Measurements from ENCODE around the gene GUK1.

GUK1 gene

GRCh38 chr1:228139931-228140723 is at the start of gene GUK1:
TSS of gene GUK1 (plus strand) at chr1:228140279. CDS start at chr1:228140303, 24 bp downstream.
- DNase-seq = peak; percentile 97

GRCh38 chr1:228090613-228091081 is 49.4 kb upstream of the GUK1 start:
- no peak for DNase-seq

DNA sequence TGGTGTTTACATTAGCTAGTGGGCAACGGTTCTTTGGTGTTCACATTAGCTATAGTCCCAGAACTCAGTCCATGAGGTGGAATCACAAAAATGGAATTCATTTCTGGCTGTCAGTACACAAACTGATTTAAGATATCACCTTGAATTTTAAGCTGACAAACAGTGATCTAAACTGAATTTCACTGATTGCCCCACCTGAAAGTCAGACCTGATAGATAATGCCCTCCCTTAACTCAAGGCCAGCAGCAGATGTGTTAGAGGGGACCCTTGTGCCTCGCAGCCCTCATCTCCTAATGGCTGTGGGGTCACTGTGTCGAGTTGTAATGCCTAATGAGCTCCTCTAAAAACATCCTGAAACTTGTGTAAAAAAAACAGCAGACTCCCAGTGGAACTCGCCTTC is 49.0 kb upstream of the GUK1 start:
- no peak for DNase-seq

DNA sequence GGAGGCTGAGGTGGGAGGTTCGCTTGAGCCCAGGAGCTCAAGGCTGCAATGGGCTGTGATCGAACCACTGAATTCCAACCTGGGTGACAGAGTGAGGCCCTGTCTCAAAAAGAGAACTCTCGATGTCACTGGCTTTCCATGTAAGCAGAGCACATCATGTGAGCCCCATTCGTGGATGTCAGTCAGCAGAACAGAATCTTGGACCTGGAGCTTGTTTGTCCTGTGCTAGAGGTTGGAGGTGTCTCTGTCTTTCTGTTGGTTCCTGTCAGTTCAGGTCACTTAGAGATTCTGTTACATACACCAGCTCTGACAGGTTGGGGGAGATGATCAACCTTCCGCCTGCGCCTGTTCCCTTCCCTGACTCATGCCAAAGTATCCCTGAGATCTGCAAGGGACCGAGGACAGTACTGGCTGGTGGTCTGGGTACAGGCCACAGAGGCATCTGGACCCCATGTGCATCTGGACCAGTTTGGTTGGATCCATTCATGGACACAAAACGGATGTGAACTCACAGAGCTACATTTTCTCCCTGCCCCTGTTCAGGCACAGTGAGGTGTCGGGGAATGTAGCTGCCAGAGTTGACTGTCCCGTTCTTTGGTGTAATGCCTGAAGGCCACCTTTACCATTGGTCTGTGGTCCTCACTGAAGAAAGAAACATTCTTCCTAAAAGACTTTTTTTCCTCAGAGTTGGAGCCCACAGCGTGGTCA is 47.6 kb upstream of the GUK1 start:
- no peak for DNase-seq

DNA sequence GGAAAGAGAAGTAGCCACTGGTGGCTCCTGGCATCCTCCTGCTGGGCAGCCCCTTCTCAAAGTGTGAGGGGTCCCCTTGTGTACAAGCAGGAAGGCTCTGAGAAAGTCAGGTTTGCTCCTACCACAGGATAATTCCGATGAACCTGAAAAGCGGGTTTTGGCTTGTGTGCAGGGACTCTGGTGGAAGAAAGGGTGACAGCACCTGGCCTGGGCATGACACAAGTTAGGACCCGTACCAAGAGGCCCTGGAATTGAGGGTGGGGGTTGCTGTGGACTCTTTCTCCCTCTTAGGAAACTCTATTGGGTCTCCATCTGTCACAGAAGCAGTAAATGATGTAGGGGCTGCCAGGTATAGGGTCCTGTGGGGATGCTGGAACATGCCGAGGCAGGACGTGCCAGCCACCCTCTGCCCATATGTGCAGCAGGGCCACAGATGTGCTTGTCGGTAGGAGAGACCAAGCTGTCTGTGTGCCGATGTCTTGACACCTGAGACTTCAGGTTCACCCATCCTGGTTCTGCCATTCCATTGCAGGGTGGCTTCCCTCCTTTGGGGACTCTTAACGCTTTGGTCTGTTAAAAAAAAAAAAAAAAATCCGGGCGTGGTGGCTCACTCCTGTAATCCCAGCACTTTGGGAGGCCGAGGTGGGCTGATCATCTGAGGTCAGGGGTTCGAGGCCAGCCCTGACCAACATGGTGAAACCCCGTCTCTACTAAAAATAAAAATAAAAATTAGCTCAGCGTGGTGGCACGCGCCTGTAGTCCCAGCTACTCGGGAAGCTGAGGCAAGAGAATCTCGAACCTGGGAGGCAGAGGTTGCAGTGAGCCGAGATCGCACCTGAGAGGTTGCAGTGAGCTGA is 46.8 kb upstream of the GUK1 start:
- DNase-seq = no peak

DNA sequence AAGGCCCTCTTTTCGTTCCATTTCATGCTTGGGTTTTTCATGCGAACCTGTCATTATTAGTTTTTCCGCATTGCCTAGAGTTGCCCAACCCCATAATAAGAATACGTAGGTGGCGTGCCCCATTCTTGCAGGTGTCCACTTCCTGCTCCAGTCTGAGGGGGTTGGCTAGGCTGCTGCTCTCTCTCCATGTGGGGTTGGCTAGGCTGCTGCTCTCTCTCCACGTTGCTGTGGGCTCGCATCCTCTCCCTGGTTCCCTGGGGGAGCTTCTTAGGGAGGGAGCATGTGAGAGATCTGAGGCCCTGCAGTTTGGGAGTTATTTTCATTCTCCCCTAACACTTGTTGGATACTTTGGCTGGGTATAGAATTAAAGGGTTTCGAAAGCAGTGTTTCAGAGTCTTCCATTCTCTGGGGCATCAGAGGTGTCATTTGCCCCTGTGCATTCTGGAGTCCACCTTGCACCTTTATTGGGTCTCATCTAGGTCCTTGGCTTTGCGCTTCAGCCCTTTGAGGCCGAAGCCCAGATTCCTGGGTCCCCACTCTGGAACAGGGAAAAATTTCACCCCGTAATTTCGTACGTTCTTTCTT is 45.6 kb upstream of the GUK1 start:
- DNase-seq = no peak

DNA sequence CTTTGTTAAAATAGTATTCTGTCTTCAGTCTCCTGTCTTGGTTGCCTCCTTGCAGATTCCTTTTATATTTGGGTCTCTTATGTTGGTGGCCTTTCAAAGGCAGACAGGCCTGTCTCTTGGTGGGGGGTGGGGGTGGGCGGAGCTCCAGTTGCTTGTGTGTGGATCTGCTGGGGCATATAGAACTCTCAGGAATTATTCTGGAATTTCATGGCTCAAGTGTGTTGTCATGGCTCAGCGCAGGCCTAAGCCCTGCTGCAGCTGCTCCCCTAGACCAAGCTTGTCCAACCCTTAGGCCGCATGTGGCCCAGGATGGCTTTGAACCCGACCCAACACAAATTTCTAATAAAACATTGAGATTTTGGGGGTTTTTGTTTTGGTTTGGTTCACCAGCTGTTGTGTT is 44.9 kb upstream of the GUK1 start:
- DNase-seq = no peak

GRCh38 chr1:228095938-228096337 is 44.1 kb upstream of the GUK1 start:
- DNase-seq = no peak

GRCh38 chr1:228096416-228097332 is 43.4 kb upstream of the GUK1 start:
- DNase-seq = no peak

DNA sequence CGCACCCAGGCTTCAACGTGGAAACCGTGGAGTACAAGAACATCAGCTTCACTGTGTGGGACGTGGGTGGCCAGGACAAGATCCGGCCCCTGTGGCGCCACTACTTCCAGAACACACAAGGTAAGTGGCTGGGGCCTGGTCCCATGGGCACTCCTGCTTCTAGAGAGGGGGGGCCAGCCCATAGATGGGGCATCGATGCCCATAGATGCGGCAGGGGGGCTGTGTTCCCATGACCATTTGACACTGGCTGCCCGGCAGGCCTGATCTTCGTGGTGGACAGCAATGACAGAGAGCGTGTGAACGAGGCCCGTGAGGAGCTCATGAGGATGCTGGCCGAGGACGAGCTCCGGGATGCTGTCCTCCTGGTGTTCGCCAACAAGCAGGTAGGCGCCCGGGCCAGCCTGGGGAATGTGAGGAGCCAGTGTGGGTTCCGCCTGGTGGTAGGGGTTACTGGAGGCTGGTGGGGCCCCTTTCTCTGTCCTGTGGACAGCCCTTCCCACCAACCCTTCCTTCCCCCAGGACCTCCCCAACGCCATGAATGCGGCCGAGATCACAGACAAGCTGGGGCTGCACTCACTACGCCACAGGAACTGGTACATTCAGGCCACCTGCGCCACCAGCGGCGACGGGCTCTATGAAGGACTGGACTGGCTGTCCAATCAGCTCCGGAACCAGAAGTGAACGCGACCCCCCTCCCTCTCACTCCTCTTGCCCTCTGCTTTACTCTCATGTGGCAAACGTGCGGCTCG is 42.6 kb upstream of the GUK1 start:
- no peak for DNase-seq

DNA sequence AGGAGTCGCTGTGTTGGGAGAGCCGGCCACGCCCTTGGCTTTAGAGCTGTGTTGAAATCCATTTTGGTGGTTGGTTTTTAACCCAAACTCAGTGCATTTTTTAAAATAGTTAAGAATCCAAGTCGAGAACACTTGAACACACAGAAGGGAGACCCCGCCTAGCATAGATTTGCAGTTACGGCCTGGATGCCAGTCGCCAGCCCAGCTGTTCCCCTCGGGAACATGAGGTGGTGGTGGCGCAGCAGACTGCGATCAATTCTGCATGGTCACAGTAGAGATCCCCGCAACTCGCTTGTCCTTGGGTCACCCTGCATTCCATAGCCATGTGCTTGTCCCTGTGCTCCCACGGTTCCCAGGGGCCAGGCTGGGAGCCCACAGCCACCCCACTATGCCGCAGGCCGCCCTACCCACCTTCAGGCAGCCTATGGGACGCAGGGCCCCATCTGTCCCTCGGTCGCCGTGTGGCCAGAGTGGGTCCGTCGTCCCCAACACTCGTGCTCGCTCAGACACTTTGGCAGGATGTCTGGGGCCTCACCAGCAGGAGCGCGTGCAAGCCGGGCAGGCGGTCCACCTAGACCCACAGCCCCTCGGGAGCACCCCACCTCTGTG is 41.7 kb upstream of the GUK1 start:
- DNase-seq = no peak

DNA sequence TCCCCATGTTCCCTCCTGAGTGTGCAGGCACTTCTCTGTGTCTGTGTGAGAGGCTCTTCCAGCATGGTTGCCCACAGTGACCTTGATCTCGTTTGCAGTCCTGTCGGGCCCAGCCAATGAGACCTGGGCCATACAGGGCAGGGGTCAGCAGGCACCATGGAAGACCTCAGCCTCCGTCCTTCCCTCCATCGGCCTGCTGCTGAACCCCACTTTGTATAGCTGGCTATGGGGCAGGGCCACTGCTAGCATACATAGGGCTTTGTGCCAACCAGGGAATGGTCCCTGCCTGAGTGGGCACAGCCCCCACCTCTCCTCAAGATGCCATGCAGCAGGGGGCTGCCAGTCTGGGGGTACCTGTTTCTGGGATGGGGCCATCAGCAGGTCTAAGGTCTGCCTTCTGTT is 40.7 kb upstream of the GUK1 start:
- no peak for DNase-seq

DNA sequence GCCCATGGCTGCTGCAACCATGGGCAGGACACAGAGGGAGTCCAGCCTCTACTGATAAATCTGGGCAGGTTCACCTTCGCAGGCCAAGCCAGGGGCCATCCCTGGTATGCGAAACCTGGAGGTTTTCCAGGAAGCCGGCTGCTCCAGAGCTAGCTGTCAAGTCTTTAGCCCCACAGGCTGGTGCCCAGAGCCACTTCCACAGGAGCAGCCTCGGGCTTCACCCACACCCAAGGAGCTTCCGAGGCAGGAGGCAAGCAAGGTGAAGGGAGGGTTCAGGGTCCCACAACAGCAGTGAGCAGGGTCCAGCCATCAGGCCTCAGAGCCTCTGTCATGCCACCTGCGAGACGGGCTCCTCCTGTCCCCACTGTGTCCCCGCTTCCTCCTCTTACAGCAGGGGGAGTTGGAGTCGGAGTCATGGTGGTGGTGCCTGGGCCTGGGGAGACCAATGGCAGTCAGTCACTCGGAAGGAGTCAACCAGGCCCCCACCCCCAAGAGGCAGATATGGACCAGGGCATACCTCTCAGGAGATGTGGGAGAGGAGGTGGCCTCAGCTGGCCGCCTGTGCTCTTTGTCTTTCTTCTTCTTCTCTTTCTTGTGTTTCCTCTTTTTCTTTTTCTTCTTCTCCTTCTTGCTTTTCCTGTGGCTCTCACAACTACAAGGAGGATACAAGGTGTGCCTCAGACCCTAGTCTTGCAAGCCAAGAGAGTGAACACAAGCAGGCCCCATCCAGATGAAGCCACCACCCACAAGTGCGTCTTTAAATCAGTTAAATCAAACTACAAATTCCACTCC is 39.1 kb upstream of the GUK1 start:
- no peak for DNase-seq

DNA sequence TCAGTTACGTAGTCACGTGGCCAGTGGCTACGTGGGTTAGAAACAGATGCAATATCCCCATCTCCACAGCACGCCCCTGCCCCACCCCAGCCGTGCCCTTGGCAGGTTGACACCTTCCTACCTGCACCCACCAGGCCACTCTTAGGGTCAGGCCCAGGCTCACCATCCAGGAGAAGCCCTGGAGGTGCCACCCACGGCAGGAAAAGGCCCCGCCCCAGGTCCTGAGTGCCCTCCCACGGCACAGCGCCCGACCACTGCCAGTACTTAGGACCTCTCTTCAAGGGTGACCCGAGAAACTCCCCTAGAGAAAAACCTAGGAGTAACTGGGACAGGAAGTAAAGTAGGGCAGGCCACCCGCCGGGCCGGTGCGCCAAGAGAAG is 38.5 kb upstream of the GUK1 start:
- DNase-seq = no peak

- no peak for DNase-seq
Measured at GRCh38 chr1:228101994-228102790, 37.9 kb upstream of the GUK1 start.

GRCh38 chr1:228102791-228103620 is 37.1 kb upstream of the GUK1 start, which contains the start of gene C1orf35:
TSS of gene C1orf35 (minus strand) at chr1:228103325. CDS start at chr1:228103227, 98 bp downstream.
- DNase-seq = peak; percentile 77 to 83

GRCh38 chr1:228104526-228105269 is 35.4 kb upstream of the GUK1 start:
- no peak for DNase-seq
